BLaER1 (cell line): ENCODE results near the gene GRIK3.

Experiments used
- H3K27ac ChIP-seq: shearing (Covaris generic); formaldehyde crosslinking; 2 replicates; pipeline ENCODE4 v1.8.1; 2022
- H3K27me3 ChIP-seq: shearing (Covaris generic); formaldehyde crosslinking; 2 replicates; pipeline ENCODE4 v1.8.1; 2022
- H3K36me3 ChIP-seq: shearing (Covaris generic); formaldehyde crosslinking; 2 replicates; pipeline ENCODE4 v1.8.1; 2022
- H3K4me1 ChIP-seq: shearing (Covaris generic); formaldehyde crosslinking; 2 replicates; pipeline ENCODE4 v1.8.1; 2022
- H3K4me2 ChIP-seq: shearing (Covaris generic); formaldehyde crosslinking; 2 replicates; pipeline ENCODE4 v1.8.1; 2022
- H3K4me3 ChIP-seq: shearing (Covaris generic); formaldehyde crosslinking; 2 replicates; pipeline ENCODE4 v1.8.1; 2022
- H3K9ac ChIP-seq: shearing (Covaris generic); formaldehyde crosslinking; 2 replicates; pipeline ENCODE4 v1.8.1; 2022
- H3K9me3 ChIP-seq: shearing (Covaris generic); formaldehyde crosslinking; 2 replicates; pipeline ENCODE4 v1.8.1; 2022
- H4K20me1 ChIP-seq: shearing (Covaris generic); formaldehyde crosslinking; 2 replicates; pipeline ENCODE4 v1.8.1; 2022
- Cebpa-rat ChIP-seq: shearing (Covaris generic); IDR thresholded peaks from 2 replicates; pipeline ENCODE4 v1.8.1; 2022

Gene GRIK3

DNA sequence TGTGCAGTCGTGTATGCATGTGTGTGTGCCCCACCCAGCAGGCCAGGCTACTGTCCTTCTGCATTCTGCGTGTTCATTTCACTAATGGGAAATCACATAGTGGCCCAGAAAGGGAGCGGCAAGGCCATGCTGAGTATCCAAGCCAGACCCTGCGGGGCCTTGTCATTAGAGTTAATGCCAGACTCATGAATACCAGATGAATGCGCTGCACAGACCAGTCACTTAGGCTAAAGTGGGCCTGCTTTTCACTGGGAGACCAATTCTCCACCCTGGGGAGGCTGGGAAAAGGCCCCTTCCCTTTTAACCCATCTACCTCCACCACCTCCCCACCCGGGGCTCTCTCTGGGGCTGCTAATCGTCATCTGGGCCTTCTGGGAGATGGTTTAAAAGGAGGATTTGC, 17.0 kb upstream of the GRIK3 start:
- Histone ChIP-seq H3K4me3 (no peak overlapping the region), H3K27ac (no peak overlapping the region), H3K4me2 (no peak overlapping the region), H3K9me3 (no peaks in the 10 kb centered on the region), H3K36me3 (no peaks in the 10 kb centered on the region), H3K9ac (no peak overlapping the region), H4K20me1 (no peaks in the 10 kb centered on the region), H3K27me3 (no peaks in the 10 kb centered on the region), H3K4me1 (peaks cover 6% of the 10 kb centered on the region)
- TF ChIP-seq Cebpa-rat: no peak

DNA sequence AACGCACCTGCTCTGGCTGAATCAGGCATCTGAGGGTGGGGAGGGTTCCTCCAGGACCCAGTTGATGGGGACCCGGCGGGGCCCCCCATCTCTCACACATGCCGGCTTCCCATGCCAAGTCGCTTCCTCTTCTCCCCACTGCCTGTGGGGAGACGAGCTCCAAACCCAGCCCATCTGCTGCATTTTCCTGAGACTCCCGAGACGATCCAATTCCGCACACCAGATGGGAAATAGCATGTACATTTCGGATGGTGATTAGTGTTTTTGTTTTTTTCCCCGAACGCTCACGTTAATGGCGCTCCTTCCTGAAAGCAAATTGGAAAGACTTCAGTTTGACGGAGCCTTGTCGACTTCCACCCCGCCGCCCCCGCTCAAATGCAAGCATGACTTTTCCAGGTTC, 13.2 kb upstream of the GRIK3 start:
- Histone ChIP-seq H3K27ac (no peak overlapping the region), H3K9me3 (no peaks in the 10 kb centered on the region), H3K36me3 (no peaks in the 10 kb centered on the region), H3K27me3 (no peaks in the 10 kb centered on the region), H4K20me1 (no peaks in the 10 kb centered on the region), H3K4me2 (no peak overlapping the region), H3K9ac (no peak overlapping the region), H3K4me3 (no peak overlapping the region), H3K4me1 (no peaks in the 10 kb centered on the region)
- TF ChIP-seq Cebpa-rat: no peak

GRCh38 chr1:37043101-37043500, 8.8 kb upstream of the GRIK3 start:
- Histone ChIP-seq H3K4me1 (no peaks in the 10 kb centered on the region), H4K20me1 (no peaks in the 10 kb centered on the region), H3K9ac (no peak overlapping the region), H3K27ac (no peak overlapping the region), H3K9me3 (no peaks in the 10 kb centered on the region), H3K36me3 (no peaks in the 10 kb centered on the region), H3K4me3 (no peak overlapping the region), H3K4me2 (no peak overlapping the region), H3K27me3 (peaks cover 19% of the 10 kb centered on the region)
- TF ChIP-seq Cebpa-rat: no peak

DNA sequence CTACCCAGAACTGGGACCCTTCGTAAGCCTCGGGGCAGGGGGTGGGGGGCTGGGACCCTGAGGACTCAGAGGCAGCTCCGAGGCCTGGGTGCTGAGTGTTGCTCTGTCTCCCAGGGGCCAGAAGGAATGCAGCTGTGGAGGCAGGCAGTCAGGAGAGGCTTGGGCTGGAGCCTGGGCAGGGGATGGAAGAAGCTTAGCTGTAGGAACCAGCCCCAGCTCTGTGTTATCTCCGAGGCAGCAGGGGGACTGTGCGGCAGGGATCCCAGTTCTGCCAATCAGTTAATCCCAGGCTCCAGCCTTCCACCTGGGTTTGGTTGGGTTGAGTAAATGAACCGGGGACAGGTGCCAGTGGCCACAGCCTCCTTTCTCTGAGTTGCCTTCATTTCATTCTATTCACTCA, 8.2 kb upstream of the GRIK3 start:
- no peak overlapping the region for H3K27ac ChIP-seq
- H3K9me3 ChIP-seq: no peaks in the 10 kb centered on the region
- peaks cover 25% of the 10 kb centered on the region for H3K27me3 ChIP-seq
- H4K20me1 ChIP-seq: no peaks in the 10 kb centered on the region
- no peaks in the 10 kb centered on the region for H3K36me3 ChIP-seq
- TF ChIP-seq Cebpa-rat: no peak
- H3K9ac ChIP-seq: no peak overlapping the region
- no peak overlapping the region for H3K4me2 ChIP-seq
- H3K4me1 ChIP-seq: no peaks in the 10 kb centered on the region
- H3K4me3 ChIP-seq: no peak overlapping the region

DNA sequence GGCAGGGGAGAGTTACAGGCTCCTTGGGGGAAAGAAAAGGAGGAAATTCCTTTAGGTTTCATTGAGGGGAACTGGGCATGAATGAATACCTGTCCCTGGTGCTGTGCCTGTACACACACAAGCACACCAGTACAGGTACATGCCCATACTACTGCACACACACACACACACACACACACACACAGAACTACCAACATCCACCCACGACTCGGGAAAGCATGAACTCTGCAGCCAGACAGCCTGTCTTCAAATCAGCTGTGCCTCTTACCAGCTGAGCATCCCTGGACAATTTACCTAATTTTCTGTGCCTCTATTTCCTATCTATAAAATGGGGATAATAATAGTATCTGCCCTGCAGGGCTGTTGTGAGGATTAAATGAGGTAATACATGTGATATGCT, 7.2 kb upstream of the GRIK3 start:
- Histone ChIP-seq H3K27me3 (peaks cover 35% of the 10 kb centered on the region), H3K27ac (no peak overlapping the region), H3K4me1 (peaks cover 6% of the 10 kb centered on the region), H3K4me3 (no peak overlapping the region), H3K4me2 (no peak overlapping the region), H4K20me1 (peaks cover 4% of the 10 kb centered on the region; the same call in 1 of the 2 replicates), H3K36me3 (no peaks in the 10 kb centered on the region), H3K9ac (no peak overlapping the region), H3K9me3 (no peaks in the 10 kb centered on the region)
- no peak for TF ChIP-seq Cebpa-rat

GRCh38 chr1:37040773-37041172, 6.5 kb upstream of the GRIK3 start:
- Histone ChIP-seq H3K9me3 (no peaks in the 10 kb centered on the region), H3K27ac (no peak overlapping the region), H3K36me3 (no peaks in the 10 kb centered on the region), H3K27me3 (peaks cover 42% of the 10 kb centered on the region), H4K20me1 (peaks cover 11% of the 10 kb centered on the region), H3K4me1 (peaks cover 13% of the 10 kb centered on the region), H3K4me2 (no peak overlapping the region), H3K4me3 (no peak overlapping the region), H3K9ac (no peak overlapping the region)
- TF ChIP-seq Cebpa-rat: no peak

GRCh38 chr1:37040261-37040660, 5.9 kb upstream of the GRIK3 start:
- Histone ChIP-seq H4K20me1 (peaks cover 17% of the 10 kb centered on the region), H3K9ac (no peak overlapping the region), H3K27me3 (peaks cover 47% of the 10 kb centered on the region), H3K4me2 (no peak overlapping the region), H3K9me3 (no peaks in the 10 kb centered on the region), H3K36me3 (no peaks in the 10 kb centered on the region), H3K4me3 (no peak overlapping the region), H3K4me1 (peaks cover 17% of the 10 kb centered on the region), H3K27ac (no peak overlapping the region)
- no peak for TF ChIP-seq Cebpa-rat

GRCh38 chr1:37038227-37039093, 4.1 kb upstream of the GRIK3 start:
- peaks cover 32% of the 10 kb centered on the region for H3K4me1 ChIP-seq
- peaks cover 33% of the 10 kb centered on the region for H4K20me1 ChIP-seq
- H3K36me3 ChIP-seq: no peaks in the 10 kb centered on the region
- no peaks in the 10 kb centered on the region for H3K9me3 ChIP-seq
- H3K27me3 ChIP-seq: peaks cover 65% of the 10 kb centered on the region
- no peak overlapping the region for H3K27ac ChIP-seq
- H3K4me3 ChIP-seq: no peak overlapping the region
- H3K4me2 ChIP-seq: no peak overlapping the region
- H3K9ac ChIP-seq: no peak overlapping the region
- TF ChIP-seq Cebpa-rat: no peak

DNA sequence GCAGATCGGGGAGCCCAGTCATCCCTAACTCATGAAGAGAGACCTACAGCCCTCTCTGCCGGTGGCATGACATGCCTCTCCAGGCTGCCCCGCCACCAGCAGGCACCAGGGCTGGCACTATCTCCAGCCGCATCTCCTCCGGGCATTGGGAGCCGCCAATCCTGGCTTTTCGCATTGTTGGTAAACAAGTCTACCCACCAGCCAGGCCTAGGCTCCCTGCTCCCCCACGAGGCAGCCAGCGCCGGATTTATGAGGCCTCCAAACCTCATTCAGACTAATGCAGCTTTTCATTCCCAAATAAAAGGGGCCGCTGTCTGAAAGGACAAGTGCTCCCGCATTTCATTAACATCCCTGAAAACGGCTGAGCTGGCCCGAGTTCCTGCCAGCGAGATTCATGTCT, 3.4 kb upstream of the GRIK3 start:
- no peak overlapping the region for H3K4me3 ChIP-seq
- H3K4me2 ChIP-seq: no peak overlapping the region
- peaks cover 40% of the 10 kb centered on the region for H3K4me1 ChIP-seq
- H3K9ac ChIP-seq: no peak overlapping the region
- H4K20me1 ChIP-seq: peaks cover 41% of the 10 kb centered on the region
- peaks cover 73% of the 10 kb centered on the region for H3K27me3 ChIP-seq
- no peaks in the 10 kb centered on the region for H3K36me3 ChIP-seq
- no peak for TF ChIP-seq Cebpa-rat
- H3K27ac ChIP-seq: no peak overlapping the region
- no peaks in the 10 kb centered on the region for H3K9me3 ChIP-seq

DNA sequence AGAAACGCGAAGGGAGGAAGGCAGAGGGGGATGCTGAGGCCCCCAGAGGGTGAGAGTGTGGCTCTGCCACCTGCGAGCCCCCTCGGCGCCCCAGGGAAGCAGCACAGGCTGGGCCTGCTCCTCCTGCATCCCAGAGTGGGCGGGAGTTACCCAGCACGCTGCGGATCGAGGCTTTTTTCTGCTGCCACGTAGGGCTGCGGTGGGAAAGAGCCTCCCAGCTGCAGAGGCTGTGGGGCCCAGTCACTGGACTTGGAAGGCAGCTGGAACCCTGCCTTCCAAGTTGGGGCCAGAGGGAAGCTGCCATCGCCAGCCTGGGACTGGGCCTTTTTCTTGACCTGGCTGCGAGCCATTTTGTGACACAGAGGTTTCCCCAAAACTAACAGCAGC, 2.3 kb upstream of the GRIK3 start:
- TF ChIP-seq Cebpa-rat: no peak
- Histone ChIP-seq H3K36me3 (no peaks in the 10 kb centered on the region), H3K9me3 (no peaks in the 10 kb centered on the region), H3K27me3 (peaks cover 83% of the 10 kb centered on the region), H3K9ac (no peak overlapping the region), H3K27ac (no peak overlapping the region), H3K4me3 (peak overlapping the region; percentile 37), H3K4me2 (peak overlapping the region; percentile 80), H3K4me1 (peaks cover 42% of the 10 kb centered on the region), H4K20me1 (peaks cover 51% of the 10 kb centered on the region)
